Measurements from ENCODE around the gene PGPEP1. TPM values are rescaled to one million over a fixed set of nuclear protein-coding genes. Genes with fewer than 3 reads are reported as not detected.
A peak's percentile ranks its signal among the peaks of the same experiment; 100 is the strongest.

The PGPEP1 gene
- total RNA-seq, 1 donor from 2014 or later = 5.5 TPM

DNA sequence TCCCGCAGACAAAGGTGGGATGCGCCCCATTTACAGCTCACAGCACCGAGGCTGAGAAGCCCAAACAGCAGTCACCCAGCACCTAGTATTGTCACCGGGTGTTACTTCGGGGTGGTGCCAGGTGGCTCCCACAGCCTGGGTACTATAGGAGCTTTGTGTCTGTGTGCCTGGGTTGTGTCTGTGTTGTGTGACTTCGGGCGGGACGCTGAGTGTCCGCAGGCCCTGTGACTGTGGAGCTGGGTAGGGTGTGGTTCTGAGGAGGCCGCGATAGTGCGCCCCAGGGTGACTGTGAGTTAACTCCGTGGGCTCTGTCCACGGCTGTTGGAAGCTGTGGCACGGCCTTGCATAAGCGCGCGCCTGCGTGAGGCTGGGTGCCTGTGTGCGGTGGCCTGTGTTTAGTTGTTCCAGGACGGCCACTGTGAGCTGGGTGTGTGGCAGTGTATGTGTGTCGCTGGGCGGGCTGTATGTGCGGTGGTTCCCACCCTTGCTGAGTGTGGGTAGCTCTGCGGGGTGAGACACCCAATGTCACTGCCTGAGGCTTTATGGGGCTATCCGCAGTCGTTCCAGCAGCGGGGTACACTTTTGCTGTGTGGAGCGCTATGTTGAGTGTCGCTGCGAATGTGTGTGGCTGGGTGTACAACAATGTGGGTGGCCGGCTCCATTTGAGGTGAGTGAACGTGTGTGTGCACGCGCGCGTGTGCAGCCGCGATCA is 78.2 kb downstream of the PGPEP1 start:
- ATAC-seq = peak; percentile 34

DNA sequence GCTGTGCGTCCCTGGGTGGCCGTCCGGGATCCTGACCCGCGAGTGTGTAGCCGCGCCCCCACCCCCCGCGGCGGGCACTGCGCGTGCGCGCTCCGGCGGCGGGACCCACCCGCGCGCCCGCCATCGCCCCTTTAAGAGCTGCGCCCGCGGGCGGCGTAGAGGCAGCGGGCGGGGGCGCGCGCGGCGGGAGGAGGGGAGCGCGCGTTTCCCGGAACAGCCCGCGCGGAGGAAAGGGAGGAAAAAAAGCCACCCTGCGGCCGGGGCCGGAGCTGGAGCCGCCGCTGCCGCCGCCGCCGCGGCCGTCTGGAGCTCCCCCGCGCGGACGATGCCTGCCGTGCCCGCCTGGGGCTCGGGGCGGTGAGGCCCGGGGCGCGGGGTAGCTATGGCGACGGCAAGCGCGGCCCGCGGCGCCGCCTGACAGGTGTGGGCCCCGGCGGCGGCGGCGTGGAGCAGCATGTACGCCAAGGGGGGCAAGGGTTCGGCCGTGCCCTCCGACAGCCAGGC is 78.8 kb downstream of the PGPEP1 start, which contains the start of gene SSBP4:
Gene SSBP4, plus strand, starts transcription at position 204 of the 504 bp plus-strand sequence. Its CDS starts 251 bp downstream, at position 455.
- ATAC-seq = peak; percentile 24

Other genes with a start within 250 kb of the PGPEP1 start
- 3.2 TPM for gene MAST3, start 242.8 kb upstream of the PGPEP1 start, total RNA-seq
- 35.6 TPM for gene PIK3R2, start 187.4 kb upstream of the PGPEP1 start, total RNA-seq
- gene IFI30, start 166.8 kb upstream of the PGPEP1 start, total RNA-seq = 17.0 TPM
- gene MPV17L2, start 147.4 kb upstream of the PGPEP1 start, total RNA-seq = 6.8 TPM
- gene RAB3A, start 136.6 kb upstream of the PGPEP1 start, total RNA-seq = 1.1 TPM
- 0.16 TPM for gene PDE4C, start 114.2 kb upstream of the PGPEP1 start, total RNA-seq
- 0.56 TPM for gene IQCN, start 66.1 kb upstream of the PGPEP1 start, total RNA-seq
- gene JUND, start 59.0 kb upstream of the PGPEP1 start, total RNA-seq = 61.5 TPM
- gene LSM4, start 17.5 kb upstream of the PGPEP1 start, total RNA-seq = 85.0 TPM
- gene GDF15, start 45.6 kb downstream of the PGPEP1 start, total RNA-seq = 3.9 TPM
- gene LRRC25, start 57.0 kb downstream of the PGPEP1 start, total RNA-seq = 0.48 TPM
- gene SSBP4, start 78.8 kb downstream of the PGPEP1 start, total RNA-seq = 15.7 TPM
- gene ISYNA1, start 97.5 kb downstream of the PGPEP1 start, total RNA-seq = 8.5 TPM
- gene ELL, start 181.5 kb downstream of the PGPEP1 start, total RNA-seq = 7.5 TPM
- 125 TPM for gene FKBP8, start 203.0 kb downstream of the PGPEP1 start, total RNA-seq
- gene KXD1, start 217.3 kb downstream of the PGPEP1 start, total RNA-seq = 60.2 TPM
- gene UBA52, start 231.3 kb downstream of the PGPEP1 start, total RNA-seq = 1,224 TPM
- 41.3 TPM for gene REX1BD, start 248.2 kb downstream of the PGPEP1 start, total RNA-seq

All from esophagus mucosa (tissue), 1 donor.